Measurements from ENCODE around the gene CIB4. TPM values are rescaled to one million over a fixed set of nuclear protein-coding genes. Genes with fewer than 3 reads are reported as not detected.

Gene CIB4
- total RNA-seq, 1 donor from 2014 or later, result not detected

- DNase-seq (ENCODE audit: low read depth), result no peak
- Histone ChIP-seq H3K36me3 (ENCODE audit: control insufficient read depth, insufficient read depth, low read length) (no peaks in the 10 kb centered on the region), H3K4me3 (ENCODE audit: low read depth, low read length) (no peak overlapping the region), H3K27me3 (ENCODE audit: control insufficient read depth, insufficient read depth, low read length) (peaks cover 65% of the 10 kb centered on the region)
- no peak for TF ChIP-seq CTCF (IDR thresholded peaks at IDR 0.05; ENCODE audit: insufficient read depth, low read length, poor library complexity, severe bottlenecking)
Observed at GRCh38 chr2:26558271-26559043, 82.7 kb downstream of the CIB4 start.

- Histone ChIP-seq H3K36me3 (ENCODE audit: control insufficient read depth, insufficient read depth, low read length) (no peaks in the 10 kb centered on the region), H3K4me3 (ENCODE audit: low read depth, low read length) (no peak overlapping the region), H3K27me3 (ENCODE audit: control insufficient read depth, insufficient read depth, low read length) (peaks cover 69% of the 10 kb centered on the region)
- DNase-seq (ENCODE audit: low read depth), result no peak
- no peak for TF ChIP-seq CTCF (IDR thresholded peaks at IDR 0.05; ENCODE audit: insufficient read depth, low read length, poor library complexity, severe bottlenecking)
Observed at GRCh38 chr2:26557244-26557925, 83.8 kb downstream of the CIB4 start.

- no peak for TF ChIP-seq CTCF (IDR thresholded peaks at IDR 0.05; ENCODE audit: insufficient read depth, low read length, poor library complexity, severe bottlenecking)
- H3K4me3 ChIP-seq (ENCODE audit: low read depth, low read length), result no peak overlapping the region
- H3K36me3 ChIP-seq (ENCODE audit: control insufficient read depth, insufficient read depth, low read length), result no peaks in the 10 kb centered on the region
- peaks cover 62% of the 10 kb centered on the region for H3K27me3 ChIP-seq (ENCODE audit: control insufficient read depth, insufficient read depth, low read length)
- no peak for DNase-seq (ENCODE audit: low read depth)
Observed at GRCh38 chr2:26556309-26557243, 84.6 kb downstream of the CIB4 start.

GRCh38 chr2:26555246-26556133 is 85.7 kb downstream of the CIB4 start:
- DNase-seq (ENCODE audit: low read depth), result no peak
- Histone ChIP-seq H3K36me3 (ENCODE audit: control insufficient read depth, insufficient read depth, low read length) (no peaks in the 10 kb centered on the region), H3K27me3 (ENCODE audit: control insufficient read depth, insufficient read depth, low read length) (peaks cover 57% of the 10 kb centered on the region), H3K4me3 (ENCODE audit: low read depth, low read length) (no peak overlapping the region)
- TF ChIP-seq CTCF (IDR thresholded peaks at IDR 0.05; ENCODE audit: insufficient read depth, low read length, poor library complexity, severe bottlenecking), result no peak
